ENCODE results near the gene BCAS4.
A peak's percentile ranks its signal among the peaks of the same experiment; 100 is the strongest.
"Not testable (repeated sequence)": the region's sequence is repeated elsewhere in the genome, so short reads cannot be mapped to it uniquely, and the experiment has no call there.

The BCAS4 gene

GRCh38 chr20:50794846-50795634, at the start of gene BCAS4:
BCAS4 (plus strand) TSS chr20:50795061; CDS start chr20:50795084, 23 bp downstream.
- DNase-seq (ENCODE audit: low read depth): peak; percentile 69

GRCh38 chr20:50745634-50746137, 49.2 kb upstream of the BCAS4 start:
- DNase-seq (ENCODE audit: low read depth): no peak

GRCh38 chr20:50746138-50746940, 48.5 kb upstream of the BCAS4 start:
- no peak for DNase-seq (ENCODE audit: low read depth)

- DNase-seq (ENCODE audit: low read depth): no peak
Measured at GRCh38 chr20:50747275-50747674, 47.6 kb upstream of the BCAS4 start.

GRCh38 chr20:50750145-50750671, 44.7 kb upstream of the BCAS4 start:
- DNase-seq (ENCODE audit: low read depth): no peak

- no peak for DNase-seq (ENCODE audit: low read depth)
Measured at GRCh38 chr20:50753152-50753551, 41.7 kb upstream of the BCAS4 start.

- DNase-seq (ENCODE audit: low read depth): no peak
Measured at GRCh38 chr20:50754420-50754819, 40.4 kb upstream of the BCAS4 start.

- DNase-seq (ENCODE audit: low read depth): no peak
Measured at GRCh38 chr20:50756447-50756846, 38.4 kb upstream of the BCAS4 start.

- DNase-seq (ENCODE audit: low read depth): no peak
Measured at GRCh38 chr20:50758469-50758868, 36.4 kb upstream of the BCAS4 start.

- no peak for DNase-seq (ENCODE audit: low read depth)
Measured at GRCh38 chr20:50758992-50759391, 35.9 kb upstream of the BCAS4 start.

GRCh38 chr20:50759678-50760077, 35.2 kb upstream of the BCAS4 start:
- no peak for DNase-seq (ENCODE audit: low read depth)

GRCh38 chr20:50762045-50762422, 32.8 kb upstream of the BCAS4 start:
- DNase-seq (ENCODE audit: low read depth): no peak

GRCh38 chr20:50762435-50763220, 32.2 kb upstream of the BCAS4 start:
- no peak for DNase-seq (ENCODE audit: low read depth)

GRCh38 chr20:50763550-50764458, 31.1 kb upstream of the BCAS4 start:
- DNase-seq (ENCODE audit: low read depth): not testable (repeated sequence)

GRCh38 chr20:50765251-50765650, 29.6 kb upstream of the BCAS4 start:
- DNase-seq (ENCODE audit: low read depth): not testable (repeated sequence)

- DNase-seq (ENCODE audit: low read depth): no peak
Measured at GRCh38 chr20:50765674-50766073, 29.2 kb upstream of the BCAS4 start.

GRCh38 chr20:50766955-50767809, 27.7 kb upstream of the BCAS4 start:
- not testable (repeated sequence) for DNase-seq (ENCODE audit: low read depth)

- not testable (repeated sequence) for DNase-seq (ENCODE audit: low read depth)
Measured at GRCh38 chr20:50768991-50769390, 25.9 kb upstream of the BCAS4 start.

GRCh38 chr20:50769551-50770085, 25.2 kb upstream of the BCAS4 start:
- DNase-seq (ENCODE audit: low read depth): not testable (repeated sequence)

All from activated gamma-delta T cell treated with anti-CD3 and anti-CD28 coated beads, Interleukin-2, amount 50 U/mL, for 16 hours (primary cell).